OCI-LY3 (cell line): ENCODE data around the gene GATA5.

ENCODE experiments used
- H2AFZ ChIP-seq: fragments of 200-600, 300-600 bp; shearing (Covaris generic); 2 replicates; pipeline ENCODE4 v1.6.0; 2014; ENCODE audit warnings: antibody characterized with exemption, low read depth, low read length
- H3K27ac ChIP-seq: fragments of 200-600, 300-600 bp; sonication (generic); 2 replicates; pipeline ENCODE4 v1.5.1; 2014; ENCODE audit warnings: mild to moderate bottlenecking, low read length, moderate library complexity, mixed read lengths
- H3K27me3 ChIP-seq: fragments of 200-600, 300-600 bp; sonication (generic); 2 replicates; pipeline ENCODE4 v1.6.1; 2014; ENCODE audit warnings: low read depth, low read length, mixed read lengths
- H3K36me3 ChIP-seq: fragments of 200-600, 300-600 bp; sonication (generic); replicated peaks from 2 replicates; pipeline ENCODE3; 2014; ENCODE audit warnings: low read depth, low read length, mixed read lengths
- H3K4me1 ChIP-seq: fragments of 300-600, 200-600 bp; sonication (generic); 2 replicates; pipeline ENCODE4 v1.6.1; 2014; ENCODE audit warnings: low read length, mixed read lengths
- H3K4me2 ChIP-seq: fragments of 200-600, 300-600 bp; sonication (generic); 2 replicates; pipeline ENCODE4 v1.6.1; 2014; ENCODE audit warnings: low read length, mixed read lengths
- H3K4me3 ChIP-seq: fragments of 300-600, 200-600 bp; sonication (generic); 2 replicates; pipeline ENCODE4 v1.5.1; 2014; ENCODE audit warnings: antibody characterized with exemption, mild to moderate bottlenecking, low read length, moderate library complexity
- H3K79me2 ChIP-seq: fragments of 300-600, 200-600 bp; shearing (Covaris generic); 2 replicates; pipeline ENCODE4 v1.6.1; 2014; ENCODE audit warnings: mild to moderate bottlenecking, low read length, mixed read lengths
- H3K9ac ChIP-seq: fragments of 300-600, 200-600 bp; shearing (Covaris generic); 2 replicates; pipeline ENCODE4 v1.6.0; 2014; ENCODE audit warnings: mild to moderate bottlenecking, low read length, moderate library complexity
- H3K9me3 ChIP-seq: fragments of 200-600, 300-600 bp; shearing (Covaris generic); 2 replicates; pipeline ENCODE4 v1.6.1; 2014; ENCODE audit warnings: low read length, mixed read lengths; ENCODE audit not compliant: insufficient read depth
- H4K20me1 ChIP-seq: fragments of 200-600, 300-600 bp; sonication (generic); 2 replicates; pipeline ENCODE4 v1.6.1; 2016; ENCODE audit warnings: low read length, mixed read lengths; ENCODE audit not compliant: insufficient read depth
- CTCF ChIP-seq: fragments of 200-600, 300-600 bp; sonication (generic); IDR thresholded peaks from 2 replicates; pipeline ENCODE4 v1.5.1; 2014; ENCODE audit warnings: antibody characterized with exemption, low read length, low read depth
- EZH2phosphoT487 ChIP-seq: fragments of 200-600 bp; shearing (Covaris generic); IDR thresholded peaks from 2 replicates; pipeline ENCODE4 v1.6.1; 2018; ENCODE audit warnings: antibody characterized with exemption, mixed run types, low read depth

The GATA5 gene

GRCh38 chr20:62417981-62418708, 57.6 kb downstream of the GATA5 start:
- Histone ChIP-seq H3K9me3 (no peaks in the 10 kb centered on the region), H3K79me2 (no peaks in the 10 kb centered on the region), H2AFZ (no peak overlapping the region), H3K4me1 (no peaks in the 10 kb centered on the region), H3K4me2 (no peak overlapping the region), H3K27ac (no peak overlapping the region), H4K20me1 (no peaks in the 10 kb centered on the region), H3K27me3 (peaks cover 6% of the 10 kb centered on the region; the same call in 1 of the 2 replicates), H3K4me3 (no peak overlapping the region), H3K36me3 (no peaks in the 10 kb centered on the region), H3K9ac (no peak overlapping the region)
- TF ChIP-seq EZH2phosphoT487 (no peak), CTCF (no peak)

- Histone ChIP-seq H3K4me2 (no peak overlapping the region), H3K79me2 (no peaks in the 10 kb centered on the region), H3K36me3 (no peaks in the 10 kb centered on the region), H2AFZ (no peak overlapping the region), H3K9ac (no peak overlapping the region), H3K9me3 (no peaks in the 10 kb centered on the region), H3K4me3 (no peak overlapping the region), H3K4me1 (no peaks in the 10 kb centered on the region), H3K27ac (no peak overlapping the region), H3K27me3 (peaks cover 6% of the 10 kb centered on the region; the same call in 1 of the 2 replicates), H4K20me1 (no peaks in the 10 kb centered on the region)
- TF ChIP-seq EZH2phosphoT487: no peak
- TF ChIP-seq CTCF: no peak
Measured at GRCh38 chr20:62416651-62417637, 58.9 kb downstream of the GATA5 start.

DNA sequence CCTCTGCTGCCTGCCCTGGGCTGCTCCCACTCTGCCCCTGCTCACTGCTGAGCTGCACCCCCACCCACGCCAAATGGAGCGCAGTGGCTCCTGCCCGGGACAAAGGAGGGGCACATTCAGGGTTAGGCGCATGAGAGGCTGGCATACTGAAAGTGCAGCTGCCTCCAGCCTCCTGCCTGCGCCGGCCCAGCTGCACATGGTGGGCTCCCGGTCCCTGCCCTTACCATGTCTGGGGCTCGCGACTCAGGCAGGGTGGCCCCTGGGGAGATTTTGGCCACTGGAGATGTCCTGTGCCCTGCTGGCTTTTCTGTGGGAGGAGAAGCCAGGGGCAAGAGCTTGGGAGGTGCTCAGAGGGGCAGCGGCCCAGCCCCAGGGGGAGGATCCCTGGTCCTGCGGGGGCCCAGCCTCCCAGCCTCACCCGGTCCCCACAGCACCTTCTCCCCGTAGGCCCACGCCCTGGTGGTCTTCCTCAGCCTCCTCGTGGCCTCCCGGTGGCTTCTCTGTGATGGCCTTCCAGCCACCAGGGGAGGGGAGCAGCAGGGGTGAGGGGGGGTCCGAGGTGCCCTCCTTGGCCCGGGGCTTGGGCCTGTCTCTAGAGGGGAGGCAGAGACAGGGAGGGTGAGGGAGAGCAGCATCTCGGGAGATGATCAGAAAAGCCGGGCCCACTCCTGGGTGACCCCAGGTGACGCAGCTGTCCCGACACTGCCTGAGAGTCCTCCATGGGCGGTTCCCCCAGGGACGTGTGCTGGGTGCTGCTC, 60.3 kb downstream of the GATA5 start:
- H3K27me3 ChIP-seq: peaks cover 6% of the 10 kb centered on the region; the same call in 1 of the 2 replicates

More for the DNA sequence above, 60.3 kb downstream of the GATA5 start:
- no peak overlapping the region for H3K27ac ChIP-seq
- no peak overlapping the region for H2AFZ ChIP-seq
- no peaks in the 10 kb centered on the region for H3K36me3 ChIP-seq
- no peaks in the 10 kb centered on the region for H3K9me3 ChIP-seq
- TF ChIP-seq EZH2phosphoT487: no peak
- no peak for TF ChIP-seq CTCF
- H3K4me2 ChIP-seq: no peak overlapping the region
- H4K20me1 ChIP-seq: no peaks in the 10 kb centered on the region
- no peak overlapping the region for H3K4me3 ChIP-seq
- H3K4me1 ChIP-seq: peaks cover 3% of the 10 kb centered on the region; the same call in 1 of the 2 replicates
- no peak overlapping the region for H3K9ac ChIP-seq
- no peaks in the 10 kb centered on the region for H3K79me2 ChIP-seq
